ENCODE data around the gene ULK2.

GRCh38 chr17:19730843-19731242, 136.9 kb downstream of the ULK2 start:
- TF ChIP-seq EZH2phosphoT487 (IDR thresholded peaks at IDR 0.05; ENCODE audit: low read depth) = no peak
- TF ChIP-seq, protein P1, sequence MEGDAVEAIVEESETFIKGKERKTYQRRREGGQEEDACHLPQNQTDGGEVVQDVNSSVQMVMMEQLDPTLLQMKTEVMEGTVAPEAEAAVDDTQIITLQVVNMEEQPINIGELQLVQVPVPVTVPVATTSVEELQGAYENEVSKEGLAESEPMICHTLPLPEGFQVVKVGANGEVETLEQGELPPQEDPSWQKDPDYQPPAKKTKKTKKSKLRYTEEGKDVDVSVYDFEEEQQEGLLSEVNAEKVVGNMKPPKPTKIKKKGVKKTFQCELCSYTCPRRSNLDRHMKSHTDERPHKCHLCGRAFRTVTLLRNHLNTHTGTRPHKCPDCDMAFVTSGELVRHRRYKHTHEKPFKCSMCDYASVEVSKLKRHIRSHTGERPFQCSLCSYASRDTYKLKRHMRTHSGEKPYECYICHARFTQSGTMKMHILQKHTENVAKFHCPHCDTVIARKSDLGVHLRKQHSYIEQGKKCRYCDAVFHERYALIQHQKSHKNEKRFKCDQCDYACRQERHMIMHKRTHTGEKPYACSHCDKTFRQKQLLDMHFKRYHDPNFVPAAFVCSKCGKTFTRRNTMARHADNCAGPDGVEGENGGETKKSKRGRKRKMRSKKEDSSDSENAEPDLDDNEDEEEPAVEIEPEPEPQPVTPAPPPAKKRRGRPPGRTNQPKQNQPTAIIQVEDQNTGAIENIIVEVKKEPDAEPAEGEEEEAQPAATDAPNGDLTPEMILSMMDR (IDR thresholded peaks at IDR 0.05; ENCODE audit: low read depth, low read length) = no peak

Data from OCI-LY3 (cell line).